Measurements from ENCODE around the gene FGB.

Gene FGB

DNA sequence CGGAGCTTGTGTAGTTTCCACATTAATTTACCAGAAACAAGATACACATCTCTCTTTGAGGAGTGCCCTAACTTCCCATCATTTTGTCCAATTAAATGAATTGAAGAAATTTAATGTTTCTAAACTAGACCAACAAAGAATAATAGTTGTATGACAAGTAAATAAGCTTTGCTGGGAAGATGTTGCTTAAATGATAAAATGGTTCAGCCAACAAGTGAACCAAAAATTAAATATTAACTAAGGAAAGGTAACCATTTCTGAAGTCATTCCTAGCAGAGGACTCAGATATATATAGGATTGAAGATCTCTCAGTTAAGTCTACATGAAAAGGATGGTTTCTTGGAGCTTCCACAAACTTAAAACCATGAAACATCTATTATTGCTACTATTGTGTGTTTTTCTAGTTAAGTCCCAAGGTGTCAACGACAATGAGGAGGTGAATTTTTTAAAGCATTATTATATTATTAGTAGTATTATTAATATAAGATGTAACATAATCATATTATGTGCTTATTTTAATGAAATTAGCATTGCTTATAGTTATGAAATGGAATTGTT lies at the start of gene FGB:
FGB (plus strand) TSS at position 315 of the 558 bp plus-strand sequence; CDS start at position 323, 8 bp downstream.
- no peak for DNase-seq

DNA sequence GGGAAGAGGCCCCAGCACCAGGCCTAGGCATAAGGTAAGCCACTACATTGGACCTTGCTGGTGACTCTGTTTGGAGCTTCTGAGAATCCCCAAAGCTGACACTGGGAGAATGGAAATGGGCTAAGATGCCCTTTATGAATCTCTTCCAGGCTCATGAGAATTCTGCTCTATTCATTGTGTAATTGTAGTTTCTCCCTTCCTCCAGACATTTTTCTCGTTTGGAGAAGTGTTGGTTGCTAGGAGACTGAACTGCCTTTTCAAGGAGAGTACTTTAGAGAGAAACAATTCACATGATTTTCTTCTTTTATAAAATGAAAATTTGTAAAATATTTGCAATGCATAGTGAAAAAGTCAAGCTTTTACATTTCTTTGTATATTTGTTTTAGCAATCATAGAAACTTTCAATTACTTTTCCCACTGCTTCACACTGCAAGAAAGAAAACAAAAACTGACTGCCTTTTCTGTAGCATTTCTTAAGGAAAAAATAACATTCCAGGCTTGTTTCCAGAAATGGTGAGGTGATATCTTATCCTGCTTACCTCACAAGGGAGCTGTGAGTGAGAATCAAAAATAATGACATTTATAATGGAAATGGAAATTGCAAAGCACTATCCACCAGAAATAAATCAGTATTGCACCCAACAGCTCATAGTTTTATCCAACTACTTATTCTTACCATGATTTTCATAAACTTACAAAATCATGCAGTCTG lies 46.3 kb upstream of the FGB start:
- DNase-seq, result no peak

DNA sequence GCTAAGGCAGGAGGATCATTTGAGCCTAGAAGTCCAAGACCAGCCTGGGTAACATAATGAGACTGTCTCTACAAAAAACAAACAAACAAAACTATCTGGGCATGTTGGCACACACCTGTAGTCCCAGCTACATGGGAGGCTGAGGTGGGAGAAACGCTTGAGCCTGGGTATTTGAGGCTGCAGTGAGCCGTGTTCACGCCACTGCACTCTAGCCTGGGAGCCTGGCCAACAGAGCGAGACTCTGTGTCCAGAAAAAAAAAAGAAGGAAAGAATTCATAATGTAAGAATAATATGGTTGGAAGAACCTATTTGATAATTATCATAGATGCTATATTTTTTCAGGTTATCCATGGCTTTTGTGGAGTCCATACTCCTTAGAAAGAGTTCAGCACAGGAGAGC lies 45.2 kb upstream of the FGB start:
- DNase-seq, result no peak

DNA sequence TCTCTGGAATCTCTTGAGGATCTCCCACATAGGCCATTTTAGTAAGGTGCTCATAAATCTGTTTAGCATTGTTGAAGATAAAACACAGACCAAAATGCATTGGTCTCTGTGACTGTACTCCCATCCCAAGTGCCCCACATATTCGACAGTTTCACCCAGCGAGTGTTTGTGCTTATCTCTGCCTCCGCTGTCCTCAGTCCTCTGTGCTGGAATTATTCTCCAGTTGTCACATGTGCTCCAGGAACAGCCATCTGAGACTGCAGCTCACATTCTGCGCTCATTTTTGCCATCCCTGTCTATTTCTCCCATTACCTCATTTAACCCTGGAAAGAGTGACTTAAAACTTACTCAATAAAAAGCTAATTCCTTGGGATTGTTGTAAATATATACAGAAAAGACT lies 43.6 kb upstream of the FGB start:
- no peak for DNase-seq

DNA sequence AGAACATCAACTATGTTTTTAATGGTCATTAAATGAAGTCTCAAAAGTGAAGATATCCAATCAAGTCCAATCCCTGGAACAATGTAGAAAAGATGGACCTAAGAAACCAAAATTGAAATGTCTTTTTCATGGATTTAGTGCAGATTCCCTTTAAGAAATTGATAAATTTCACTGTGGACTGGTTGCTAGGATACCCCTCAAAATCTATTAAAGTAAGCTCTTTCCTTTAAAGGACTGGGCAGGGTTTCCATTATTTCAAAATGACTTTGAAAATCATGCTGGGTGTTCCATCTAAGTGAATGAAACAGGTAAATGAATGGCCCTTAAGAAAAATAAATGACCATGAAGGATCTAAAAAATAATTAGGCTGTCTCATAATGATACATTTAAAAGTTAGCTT lies 41.2 kb upstream of the FGB start:
- DNase-seq, result no peak

DNA sequence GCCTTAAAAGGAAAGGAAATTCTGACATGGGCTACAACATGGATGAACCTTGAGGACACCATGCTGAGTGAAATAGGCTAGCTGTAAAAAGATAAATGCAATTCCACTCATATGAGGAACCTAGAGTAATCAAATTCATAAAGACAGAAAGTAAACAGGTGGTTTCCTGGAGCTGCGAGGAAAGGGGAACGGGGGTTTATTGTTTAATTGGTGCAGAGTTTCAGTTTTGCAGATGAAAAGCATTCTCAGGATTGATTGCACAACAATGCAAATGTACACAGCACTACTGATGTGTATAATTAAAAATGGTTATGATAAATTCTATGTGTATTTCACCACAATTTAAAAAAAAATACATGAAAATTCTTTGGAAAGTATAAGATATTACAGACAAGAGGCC lies 36.7 kb upstream of the FGB start:
- DNase-seq, result no peak

DNA sequence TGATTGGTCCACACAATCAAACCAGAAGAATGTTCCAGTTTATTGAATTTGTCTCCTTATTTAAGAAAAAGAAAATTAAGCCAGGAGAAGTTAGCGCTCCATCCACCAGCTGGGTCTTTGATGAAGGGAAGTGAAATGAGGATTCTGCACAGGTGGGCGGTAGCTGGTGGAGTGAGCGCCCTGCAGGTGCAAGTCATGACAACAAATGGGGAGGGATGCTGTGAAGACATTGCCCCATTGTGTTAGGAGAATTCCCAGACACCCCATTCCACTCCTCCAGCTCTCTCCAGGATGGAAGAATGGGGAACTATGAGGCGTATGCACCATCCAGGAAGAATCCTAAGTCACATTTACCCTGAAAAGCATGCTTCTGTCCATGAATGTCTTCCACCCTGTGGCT lies 35.5 kb upstream of the FGB start:
- no peak for DNase-seq

DNA sequence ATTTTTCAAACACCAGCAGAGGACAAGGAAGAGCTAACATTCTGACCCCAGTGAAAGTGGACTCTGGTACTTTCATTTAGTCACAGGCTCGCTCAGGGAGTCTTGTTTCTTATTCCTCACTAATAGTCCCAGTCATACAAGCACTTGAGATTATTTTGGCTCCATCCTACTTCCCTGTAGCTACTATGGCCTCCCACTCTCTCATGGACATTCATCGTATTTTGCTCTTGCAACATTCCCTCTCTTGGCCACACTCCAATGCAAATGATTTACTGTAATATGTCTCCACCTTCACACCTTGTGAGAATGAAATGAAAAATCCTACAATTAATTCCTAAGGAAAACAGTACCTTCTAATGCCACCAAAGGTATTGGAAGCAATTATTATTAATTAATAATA lies 33.9 kb upstream of the FGB start:
- no peak for DNase-seq

DNA sequence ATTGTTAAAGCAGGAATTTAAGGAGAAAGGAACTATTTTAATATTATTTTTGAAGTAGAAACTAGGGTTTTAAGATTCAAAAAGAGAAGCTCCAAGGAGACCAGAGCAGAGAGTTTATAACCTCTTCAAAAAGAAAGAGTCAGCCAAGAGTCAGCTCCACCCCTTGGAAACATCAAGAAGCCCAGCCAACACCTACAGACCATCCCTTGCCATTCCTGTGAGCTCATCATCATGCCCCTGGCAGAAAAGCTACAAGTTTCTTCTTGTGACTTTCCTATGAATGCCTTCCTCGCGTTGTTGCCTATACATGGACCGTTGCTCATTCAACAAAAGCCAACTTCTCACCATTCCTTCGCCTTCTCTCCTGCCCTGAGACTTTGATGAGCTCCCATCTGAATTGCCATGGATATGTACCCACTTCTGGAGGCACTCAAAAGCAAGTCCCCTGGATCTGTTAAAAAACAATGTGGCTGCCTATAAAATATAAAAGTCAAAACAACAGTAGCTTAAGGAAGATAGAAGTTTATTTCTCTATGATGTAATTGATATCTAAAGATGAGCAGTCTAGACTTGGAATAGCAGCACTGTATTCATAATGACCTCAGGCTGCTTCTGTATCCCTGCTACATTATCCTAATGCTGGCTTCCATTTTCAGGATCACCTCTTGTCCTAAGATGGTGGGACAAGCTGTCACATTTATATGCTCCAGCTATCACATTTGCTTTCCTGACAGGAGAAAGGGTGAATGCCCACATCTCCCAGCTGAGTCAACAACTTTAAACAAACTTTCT lies 32.9 kb upstream of the FGB start:
- no peak for DNase-seq

DNA sequence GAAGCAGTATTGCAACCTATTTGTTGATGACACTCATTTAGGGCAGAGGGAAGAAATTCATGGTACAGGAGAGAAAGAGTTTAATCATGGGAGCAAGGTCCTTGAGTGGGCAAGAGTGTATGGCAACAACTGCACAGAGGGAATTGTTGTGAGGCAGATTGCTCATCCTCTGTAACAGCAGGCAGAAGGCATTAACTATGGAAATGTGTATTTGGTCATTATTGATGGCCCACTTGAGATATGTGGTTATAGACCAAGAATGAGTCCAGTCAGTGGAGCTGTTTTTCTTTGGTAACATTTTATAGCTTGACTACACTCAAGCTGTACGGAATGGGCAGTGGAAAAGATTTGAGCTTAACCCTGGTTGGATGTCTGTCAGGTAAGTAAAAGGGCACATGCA lies 28.5 kb upstream of the FGB start:
- no peak for DNase-seq

DNA sequence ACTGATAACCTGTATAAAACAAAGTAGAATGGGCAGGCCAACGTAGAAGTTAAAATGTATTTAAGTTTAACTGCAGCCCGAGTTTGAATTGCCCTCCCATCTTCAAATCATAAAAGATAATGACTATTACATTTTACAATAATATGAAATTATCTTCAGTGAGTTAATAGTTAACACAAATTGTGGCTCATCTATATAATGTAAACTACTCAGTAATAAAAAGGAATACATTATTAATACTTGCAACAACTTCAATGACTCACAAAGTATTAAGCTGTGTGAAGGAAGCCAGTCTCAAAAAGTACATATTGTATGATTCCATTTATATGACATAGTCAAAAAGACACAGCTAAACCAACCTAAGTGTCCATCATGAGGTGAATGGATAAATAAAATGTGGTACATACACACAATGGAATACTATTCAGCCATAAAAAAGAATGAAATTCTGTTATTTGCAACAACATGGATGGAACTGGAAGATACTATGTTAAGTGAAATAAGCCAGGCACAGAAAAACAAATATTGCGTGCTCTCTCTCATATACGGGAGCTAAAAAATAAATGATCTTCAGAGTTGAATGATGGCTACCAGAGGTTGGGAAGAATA lies 20.4 kb upstream of the FGB start:
- DNase-seq, result no peak

DNA sequence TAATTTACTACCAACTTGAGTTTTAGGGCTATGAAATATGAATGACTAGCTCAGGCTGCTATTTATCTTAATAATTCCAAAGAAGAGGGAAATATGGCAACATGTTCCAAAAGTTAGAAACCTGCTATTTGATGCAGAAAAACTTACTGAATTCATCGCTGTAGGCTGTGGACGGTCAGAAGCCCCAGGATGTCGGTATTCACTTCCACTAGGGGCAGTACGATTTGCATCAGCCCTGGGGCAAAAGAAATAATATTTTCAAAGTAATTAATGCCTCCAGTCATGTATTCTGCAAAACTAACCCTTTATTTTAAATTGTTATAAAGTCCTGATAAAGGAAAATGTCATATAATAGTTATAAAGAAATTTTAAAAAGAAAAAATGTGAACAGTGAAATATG lies 17.1 kb upstream of the FGB start:
- DNase-seq, result no peak

DNA sequence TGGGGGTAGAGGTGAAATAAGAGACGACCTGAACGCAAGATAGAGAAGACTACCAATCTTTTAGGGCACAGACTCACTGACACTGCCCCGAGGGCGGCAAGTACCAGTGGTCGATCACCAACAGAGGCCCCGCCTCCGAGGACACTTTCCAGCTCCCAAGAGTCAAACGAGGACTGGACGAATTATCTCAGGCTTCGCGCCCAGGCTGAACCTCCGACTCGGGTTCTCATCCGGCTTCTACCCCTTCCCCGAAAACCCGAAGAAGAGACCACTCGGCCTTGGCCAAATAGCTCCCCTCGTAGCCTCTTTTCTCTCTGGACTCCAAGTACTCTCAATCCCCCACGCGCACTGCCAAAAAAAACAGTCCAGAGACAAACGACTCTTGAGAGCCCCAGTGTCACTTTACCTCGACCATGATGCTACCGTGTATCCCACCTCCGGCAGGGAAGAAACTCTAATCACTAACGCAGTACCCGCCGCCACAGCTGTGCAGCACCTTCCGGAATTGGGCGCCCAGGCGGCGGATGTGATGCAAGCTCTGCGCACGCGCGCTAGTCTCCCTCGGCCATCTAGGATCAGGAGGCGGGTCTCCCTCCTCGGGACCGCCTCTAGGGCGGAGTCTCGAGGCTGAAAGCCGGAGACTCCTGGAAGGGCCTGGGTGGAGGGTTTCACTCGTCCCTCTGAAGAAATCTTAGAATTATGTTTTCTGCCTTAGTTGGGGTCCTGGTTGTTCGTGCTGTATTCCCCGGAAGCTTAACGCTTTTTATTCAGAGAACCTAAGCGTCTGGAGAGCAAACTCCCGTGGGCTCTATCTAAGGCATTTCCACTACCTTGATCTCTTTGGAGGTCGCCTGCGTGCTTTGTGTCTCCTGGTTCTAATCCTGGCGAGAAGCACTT lies 12.7 kb upstream of the FGB start, which contains the start of gene PLRG1:
PLRG1 (minus strand) TSS at position 507 of the 897 bp plus-strand sequence; CDS start at position 415, 92 bp downstream.
- peak; percentile 71 for DNase-seq

DNA sequence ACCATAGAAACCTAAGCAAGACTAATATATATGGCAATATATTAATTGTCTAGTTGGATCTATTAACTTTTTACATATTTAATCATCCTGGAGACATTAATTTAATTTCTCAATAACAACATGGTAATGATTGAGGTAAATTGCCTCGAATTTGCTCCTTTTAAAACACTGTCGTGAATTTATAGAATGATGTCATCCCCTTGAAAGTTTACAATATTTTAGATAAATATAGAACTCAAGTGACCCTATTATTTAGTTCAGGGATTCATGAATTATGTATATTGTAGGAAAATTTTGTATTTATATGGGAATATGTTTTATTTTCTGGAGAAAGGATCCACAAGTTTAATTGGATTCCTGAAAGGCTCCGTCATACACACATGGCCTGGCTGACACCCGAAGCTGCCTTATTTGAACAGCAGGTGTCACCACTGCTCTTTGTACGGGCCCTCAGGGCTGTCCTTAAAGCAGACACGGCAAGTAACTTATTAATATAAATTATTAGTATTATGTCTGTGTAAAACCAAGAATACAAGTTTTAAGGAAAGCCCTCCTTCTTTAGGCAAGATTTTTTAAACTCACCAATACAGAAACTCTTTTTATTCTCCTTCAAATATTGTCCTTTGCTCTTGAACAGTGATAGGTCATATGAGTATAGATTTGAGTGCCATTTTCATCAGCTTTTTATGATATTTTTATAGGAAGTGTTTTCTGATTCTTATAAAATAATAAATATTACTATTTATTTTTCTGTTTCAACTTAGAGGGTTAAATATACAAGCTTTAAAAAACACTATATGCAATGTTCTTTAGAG lies 10.7 kb upstream of the FGB start:
- peak; percentile 0 for DNase-seq

DNA sequence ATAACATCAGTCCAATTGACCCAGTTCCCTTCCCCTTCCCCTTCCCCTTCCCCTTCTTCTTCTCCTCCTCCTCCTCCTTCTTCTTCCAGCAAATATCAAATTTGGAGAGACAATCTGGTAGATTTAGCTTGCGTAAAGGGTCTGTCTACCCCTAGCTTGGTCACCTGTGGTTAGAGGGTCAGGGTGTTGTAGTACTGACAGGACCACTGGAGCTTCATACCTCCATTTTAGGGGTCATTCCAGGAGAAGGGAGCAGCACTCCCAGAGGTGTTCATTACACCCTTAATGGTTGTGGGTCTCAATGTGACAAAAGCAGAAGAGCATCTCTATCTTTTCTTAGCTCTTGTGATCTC lies 3.7 kb upstream of the FGB start:
- DNase-seq, result no peak

DNA sequence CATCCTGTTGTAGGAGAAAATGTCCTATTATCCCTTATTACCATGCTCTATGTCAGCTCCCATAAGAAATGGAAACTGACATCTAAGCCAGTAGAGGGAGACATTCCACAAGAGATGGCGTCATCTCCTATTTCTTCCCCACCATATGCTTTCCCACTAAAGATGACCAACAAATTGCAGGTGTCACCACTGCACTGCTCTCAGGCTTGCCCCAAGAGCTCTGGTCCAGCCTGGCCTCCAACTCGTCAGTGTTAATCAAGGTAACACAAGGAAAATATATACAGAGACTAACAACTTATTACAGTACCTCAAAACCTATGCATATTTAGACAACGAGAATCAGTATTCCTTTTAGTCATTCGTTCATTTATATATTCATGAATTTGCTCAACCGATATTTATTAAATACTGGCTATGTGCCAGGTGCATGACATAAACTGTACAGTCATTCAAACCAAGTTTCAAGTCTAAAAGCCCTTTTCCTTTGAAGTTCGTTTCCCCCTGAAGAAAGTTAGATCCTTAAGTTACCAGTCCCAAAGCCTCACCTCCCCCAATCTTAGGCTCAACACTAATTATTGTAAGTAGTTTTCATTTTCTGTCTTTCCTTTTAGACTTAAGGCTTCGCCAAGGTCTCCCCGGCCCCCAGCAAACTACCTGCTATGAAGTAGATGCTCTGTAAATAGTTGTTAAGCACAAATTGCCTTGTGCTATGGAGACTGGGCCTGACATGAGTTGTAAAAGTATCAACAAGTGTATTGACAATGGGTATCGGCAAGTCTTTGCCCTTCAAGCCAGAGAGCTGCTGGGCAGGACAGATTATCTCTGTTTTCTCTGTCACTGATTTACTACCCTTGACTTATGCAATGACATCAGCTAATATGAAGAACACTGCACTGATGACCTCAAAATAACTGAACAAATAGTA lies 3.1 kb upstream of the FGB start:
- no peak for DNase-seq

DNA sequence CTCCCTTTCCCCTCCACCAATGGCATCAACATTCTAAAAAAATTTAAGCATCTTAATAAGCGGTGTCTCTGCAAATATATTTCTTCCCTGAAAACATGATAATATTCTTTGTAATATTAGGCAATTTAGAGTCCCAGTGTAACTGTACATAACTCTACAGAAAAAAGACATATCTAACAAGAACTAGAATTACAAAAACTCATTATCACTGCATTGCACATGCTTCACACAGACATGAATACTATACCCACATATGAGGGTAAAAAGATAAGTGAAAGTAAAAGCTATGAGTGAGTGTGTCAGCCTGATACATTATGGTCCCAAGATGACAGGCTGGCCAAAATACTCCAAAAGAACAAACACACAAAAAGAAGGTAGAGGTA lies 2.4 kb upstream of the FGB start:
- no peak for DNase-seq

DNA sequence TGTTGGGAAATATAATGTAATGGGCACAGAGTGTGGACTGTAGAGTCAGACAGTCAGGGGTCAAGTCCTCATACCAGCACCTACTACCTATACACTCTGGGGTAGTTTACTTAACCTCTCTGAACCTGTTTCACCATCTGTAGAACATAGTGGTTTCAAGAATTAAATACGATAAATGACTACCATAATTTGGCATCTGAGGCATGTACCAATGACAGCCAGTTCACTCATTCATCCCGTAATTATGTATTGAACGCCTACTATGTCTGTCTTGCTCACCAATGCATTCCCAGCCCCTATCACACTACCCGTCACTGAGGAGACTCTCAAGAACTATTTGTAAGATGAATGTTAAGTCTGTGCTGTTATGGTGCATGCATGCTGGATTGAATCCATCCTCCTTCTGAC lies 2.0 kb upstream of the FGB start:
- DNase-seq, result no peak

DNA sequence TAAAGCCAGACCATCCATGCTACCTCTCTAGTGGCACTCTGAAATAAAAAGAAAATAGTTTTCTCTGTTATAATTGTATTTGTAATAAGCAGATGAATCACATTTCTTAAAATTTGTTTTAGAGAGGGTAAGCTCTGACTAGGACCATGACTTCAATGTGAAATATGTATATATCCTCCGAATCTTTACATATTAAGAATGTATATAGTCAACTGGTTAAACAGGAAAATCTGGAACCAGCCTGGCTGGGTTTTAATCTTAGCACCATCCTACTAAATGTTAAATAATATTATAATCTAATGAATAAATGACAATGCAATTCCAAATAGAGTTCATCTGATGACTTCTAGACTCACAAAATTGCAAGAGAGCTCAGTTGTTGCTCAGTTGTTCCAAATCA lies 1.5 kb downstream of the FGB start:
- DNase-seq, result no peak

DNA sequence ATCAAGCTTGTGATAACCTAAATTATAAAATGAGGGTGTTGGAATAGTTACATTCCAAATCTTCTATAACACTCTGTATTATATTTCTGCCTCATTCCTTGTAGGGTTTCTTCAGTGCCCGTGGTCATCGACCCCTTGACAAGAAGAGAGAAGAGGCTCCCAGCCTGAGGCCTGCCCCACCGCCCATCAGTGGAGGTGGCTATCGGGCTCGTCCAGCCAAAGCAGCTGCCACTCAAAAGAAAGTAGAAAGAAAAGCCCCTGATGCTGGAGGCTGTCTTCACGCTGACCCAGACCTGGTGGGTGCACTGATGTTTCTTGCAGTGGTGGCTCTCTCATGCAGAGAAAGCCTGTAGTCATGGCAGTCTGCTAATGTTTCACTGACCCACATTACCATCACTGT lies 2.9 kb downstream of the FGB start:
- no peak for DNase-seq
